Umbilical cord (tissue), 2 donors: ENCODE results near the gene MAGEA11. TPM values are rescaled to one million over a fixed set of nuclear protein-coding genes. Genes with fewer than 3 reads are reported as not detected.
"Not testable (repeated sequence)": the region's sequence is repeated elsewhere in the genome, so short reads cannot be mapped to it uniquely, and the experiment has no call there.

Source experiments
- DNase-seq: peaks from one replicate; pipeline ENCODE4 v3.0.0-alpha.2; 2015; ENCODE audit warnings: low spot score
- total RNA-seq: library from RNA; depleted of rRNA; stranded (reverse); fragments of >200 nt; gene quantifications from one replicate; pipeline ENCODE4 v1.2.3, GENCODE V29; 2014; ENCODE audit warnings: low replicate concordance; ENCODE audit not compliant: insufficient read depth

Gene MAGEA11
- total RNA-seq, 1 donor from 2014 or later: not detected

DNA sequence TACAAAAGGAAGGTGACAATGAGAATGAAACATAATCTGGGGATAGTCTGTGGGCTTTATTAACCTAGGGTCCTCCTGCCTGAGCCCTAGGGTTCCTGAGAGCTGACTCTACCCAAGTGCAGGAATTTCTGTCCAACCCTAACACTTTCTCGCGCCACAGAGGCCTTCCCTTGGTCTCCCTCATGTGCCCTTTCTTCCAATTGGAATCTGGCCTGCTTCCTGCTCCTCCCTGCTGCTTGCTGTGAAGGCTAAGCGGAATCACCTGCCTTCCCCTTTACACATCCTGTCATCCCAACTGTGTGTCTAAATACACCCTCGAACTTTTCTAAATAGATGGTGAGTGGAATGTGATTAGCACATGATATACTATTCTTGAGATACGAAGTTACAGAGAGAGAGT, 5.9 kb downstream of the MAGEA11 start:
- DNase-seq: no peak

DNA sequence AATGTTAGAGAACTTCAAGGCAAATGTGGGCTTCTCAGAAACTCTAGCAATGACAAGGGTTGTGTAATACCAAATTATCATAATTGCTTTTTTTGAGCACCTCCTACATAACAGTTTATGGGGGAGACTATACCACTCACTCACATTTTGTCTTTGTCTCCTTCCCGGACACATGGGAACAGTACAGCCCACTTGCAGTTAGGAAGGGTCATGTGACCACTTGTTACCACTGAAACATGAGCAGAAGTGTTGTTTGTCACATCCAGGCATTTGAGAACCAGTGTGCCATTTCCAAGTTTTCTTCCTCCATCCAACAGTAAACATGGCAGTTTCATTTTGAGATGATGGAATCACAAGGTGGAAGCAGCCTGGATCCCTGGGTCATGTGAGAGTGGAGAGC, 6.9 kb downstream of the MAGEA11 start:
- DNase-seq: no peak

DNA sequence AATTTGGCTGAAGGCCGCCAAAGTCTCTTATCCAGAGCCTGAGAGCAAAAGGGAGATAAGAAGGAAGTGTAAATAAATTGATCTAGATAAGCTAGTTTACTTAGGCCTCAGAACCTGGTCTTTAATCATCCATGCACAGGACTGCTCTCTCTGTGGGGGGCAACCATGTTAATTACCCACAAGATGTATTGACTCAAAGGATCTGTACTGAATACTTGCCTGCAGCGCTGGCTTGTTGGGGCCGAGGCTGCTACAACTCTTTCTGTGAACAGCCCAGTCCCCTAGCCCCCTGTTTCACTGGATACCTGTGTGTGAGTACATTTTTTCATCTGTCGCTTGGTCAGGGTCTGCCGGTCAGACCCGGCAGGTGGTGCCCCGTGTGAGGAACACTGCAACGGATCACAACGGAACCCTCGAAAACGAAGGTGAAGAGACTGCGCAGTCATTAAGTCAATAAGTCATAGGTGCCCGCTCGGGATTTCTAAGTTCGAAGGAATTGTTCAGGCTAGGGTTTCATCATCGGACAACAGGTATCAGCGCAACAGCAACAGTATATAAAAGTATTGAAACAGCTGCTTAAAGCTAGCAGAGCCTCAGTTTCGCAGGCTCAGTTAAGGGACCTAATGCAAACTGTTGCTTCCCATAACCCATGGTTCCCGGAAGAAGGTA, 8.3 kb downstream of the MAGEA11 start:
- no peak for DNase-seq

DNA sequence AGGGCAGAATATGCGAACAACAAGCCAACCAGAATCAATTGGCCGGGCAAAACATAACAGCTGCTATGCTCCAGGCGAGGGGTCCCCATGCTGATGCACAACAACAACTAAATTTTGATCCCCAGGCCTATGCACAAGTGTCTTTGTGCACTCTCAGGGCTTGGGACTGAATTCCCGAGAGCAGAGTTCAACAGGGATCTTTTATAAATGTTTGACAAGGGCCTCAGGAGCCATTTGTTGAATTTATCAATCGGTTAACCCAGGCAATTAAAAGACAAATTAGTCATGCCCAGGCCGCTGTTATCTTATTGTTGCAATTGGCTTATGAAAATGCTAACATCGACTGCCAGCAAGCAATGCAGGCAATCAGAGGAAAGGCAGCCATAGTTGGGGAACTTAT, 9.4 kb downstream of the MAGEA11 start:
- not testable (repeated sequence) for DNase-seq

DNA sequence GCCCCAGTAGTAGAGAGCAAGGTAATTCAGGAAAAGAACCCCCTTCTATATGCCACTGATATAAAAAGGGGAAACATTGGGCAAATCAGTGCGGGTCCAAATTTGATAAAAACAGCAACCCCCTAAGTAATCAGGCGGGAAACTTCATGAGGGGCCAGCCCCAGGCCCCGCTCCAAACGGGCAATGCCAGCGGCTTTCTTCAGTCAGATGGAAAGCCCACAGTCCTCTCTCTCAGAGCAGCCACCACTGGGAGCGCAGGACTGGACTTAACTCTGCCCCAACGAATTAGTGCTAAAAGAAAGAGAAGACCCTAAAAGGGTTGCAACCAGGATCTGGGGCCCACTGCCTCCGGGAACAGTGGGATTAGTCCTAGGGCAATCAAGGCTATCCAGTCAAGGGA, 9.9 kb downstream of the MAGEA11 start:
- no peak for DNase-seq

DNA sequence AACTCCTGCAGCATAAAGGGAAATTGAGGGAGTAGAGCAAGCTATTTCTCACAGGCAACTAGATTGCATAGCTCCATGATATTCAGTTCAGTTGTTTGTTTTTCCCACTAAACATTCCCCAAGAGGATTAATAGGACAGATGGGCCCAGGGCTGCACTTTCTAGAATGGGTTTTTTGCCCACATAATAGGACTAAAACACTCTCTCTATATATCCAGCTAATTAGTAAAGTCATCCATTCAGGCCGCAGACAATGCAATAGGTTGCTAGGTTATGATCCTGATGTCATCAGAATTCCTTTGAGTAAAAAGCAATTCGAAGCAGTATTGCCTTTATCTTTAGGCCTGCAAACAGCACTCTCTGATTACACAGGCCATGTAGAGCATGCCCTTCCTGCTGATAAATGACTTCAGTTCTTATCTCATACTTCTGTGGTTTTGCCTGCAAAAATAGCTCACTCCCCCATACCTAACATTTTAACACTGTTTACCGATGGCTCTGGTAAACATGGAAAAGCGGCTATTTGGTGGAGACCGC, 11.8 kb downstream of the MAGEA11 start:
- DNase-seq: not testable (repeated sequence)

DNA sequence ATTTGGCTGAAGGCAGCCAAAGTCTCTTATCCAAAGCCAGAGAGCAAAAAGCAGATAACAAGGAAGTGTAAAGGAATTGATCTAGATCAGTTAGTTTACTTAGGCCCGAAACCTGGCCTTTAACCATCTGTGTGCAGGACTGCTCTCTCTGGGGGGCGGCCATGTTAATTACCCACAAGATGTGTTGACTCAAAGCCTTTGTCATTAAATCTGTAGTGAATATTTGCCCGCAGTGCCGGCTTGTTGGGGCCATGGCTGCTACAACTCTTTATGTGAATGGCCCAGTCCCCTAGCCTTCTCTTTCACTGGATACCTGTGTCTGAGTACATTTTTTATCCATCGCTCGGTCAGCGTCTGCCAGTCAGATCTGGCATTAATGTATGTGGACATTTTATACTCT, 15.4 kb downstream of the MAGEA11 start:
- not testable (repeated sequence) for DNase-seq

DNA sequence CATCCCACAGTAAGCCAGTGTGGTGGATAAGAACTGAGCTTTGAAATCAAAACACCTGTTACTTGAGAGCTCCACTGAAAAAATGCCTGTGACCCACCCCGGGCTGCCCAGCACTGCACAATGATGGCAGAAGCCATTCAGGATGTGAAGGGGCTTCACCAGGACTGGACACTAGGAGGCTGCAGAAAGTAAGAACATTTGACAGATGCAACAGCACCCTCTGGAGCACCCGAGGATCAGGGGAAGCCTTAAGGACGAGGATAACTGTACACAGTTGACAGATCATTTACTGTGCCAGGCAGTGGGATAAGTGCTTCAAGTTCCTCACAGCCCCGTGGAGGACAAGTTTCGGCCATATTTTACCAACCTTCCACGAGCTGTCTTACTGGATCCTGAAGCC, 30.4 kb downstream of the MAGEA11 start:
- DNase-seq: not testable (repeated sequence)

DNA sequence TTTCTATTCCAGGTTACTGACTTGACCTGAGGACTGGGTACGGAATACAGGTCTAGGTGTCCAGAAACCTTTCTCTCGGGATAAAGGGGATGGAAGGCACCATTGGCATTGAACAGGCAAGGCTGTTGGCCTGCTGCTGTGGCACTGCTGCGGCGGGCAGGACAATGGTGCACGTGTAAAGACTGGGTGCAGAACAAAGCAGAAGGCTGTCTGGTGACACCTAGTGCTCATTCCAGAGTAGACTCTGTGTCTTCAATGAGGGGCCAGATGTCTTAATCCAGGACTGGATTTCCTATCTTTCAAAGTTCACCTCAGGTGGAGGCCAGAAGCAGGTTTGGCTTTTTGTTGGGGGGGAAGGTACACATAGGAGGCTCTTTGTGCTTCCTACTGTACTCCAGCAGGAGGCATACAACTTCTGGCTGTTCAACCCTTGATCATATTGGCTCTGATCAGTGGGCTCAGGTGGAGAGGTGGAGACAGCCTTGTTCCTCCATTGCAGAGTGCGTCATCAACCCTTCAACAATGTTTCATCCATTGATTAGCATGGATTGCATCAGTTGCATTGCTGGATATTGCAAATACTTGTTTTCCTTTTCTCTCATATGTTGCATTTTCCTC, 34.6 kb downstream of the MAGEA11 start:
- not testable (repeated sequence) for DNase-seq

DNA sequence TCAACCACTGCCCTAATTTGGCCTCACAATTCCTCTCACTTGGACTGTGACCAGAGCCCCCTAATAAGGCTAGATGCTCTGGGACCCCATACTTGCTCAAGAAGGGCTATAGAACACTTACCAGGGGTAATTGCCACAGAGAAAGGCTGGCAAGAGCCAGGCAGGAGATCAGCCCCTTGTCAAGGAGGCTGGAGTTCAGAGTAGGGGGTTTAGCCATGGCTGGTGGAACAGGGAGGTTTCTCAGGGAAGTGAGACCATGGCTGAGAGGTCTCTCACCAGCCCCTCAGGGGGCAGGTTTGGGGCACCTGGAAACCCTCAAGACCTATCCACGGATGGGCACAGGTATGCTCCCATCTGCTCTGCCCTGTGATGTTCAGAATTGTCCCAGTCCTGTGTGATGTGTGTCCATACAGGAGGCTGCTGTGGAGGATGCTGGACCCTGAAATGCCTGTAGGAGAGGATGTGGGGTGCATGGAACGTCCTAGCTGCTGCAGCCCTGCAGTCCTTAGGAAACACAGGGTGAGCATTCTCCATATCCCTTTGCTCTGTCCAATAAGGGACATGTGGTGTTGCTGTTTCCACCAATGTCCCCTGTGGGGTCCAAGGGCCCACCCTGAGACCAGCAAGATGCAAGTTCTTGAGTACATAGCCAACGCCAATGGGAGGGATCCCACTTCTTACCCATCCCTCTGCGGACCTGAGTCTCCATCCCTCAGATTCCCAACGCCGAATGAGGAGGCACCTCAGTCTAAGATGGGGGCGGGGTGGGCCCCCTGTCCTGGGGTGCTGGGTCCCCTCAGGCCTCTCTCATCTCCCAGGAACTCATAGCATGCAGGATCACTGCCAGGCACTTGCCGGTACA, 45.6 kb downstream of the MAGEA11 start:
- DNase-seq: no peak

DNA sequence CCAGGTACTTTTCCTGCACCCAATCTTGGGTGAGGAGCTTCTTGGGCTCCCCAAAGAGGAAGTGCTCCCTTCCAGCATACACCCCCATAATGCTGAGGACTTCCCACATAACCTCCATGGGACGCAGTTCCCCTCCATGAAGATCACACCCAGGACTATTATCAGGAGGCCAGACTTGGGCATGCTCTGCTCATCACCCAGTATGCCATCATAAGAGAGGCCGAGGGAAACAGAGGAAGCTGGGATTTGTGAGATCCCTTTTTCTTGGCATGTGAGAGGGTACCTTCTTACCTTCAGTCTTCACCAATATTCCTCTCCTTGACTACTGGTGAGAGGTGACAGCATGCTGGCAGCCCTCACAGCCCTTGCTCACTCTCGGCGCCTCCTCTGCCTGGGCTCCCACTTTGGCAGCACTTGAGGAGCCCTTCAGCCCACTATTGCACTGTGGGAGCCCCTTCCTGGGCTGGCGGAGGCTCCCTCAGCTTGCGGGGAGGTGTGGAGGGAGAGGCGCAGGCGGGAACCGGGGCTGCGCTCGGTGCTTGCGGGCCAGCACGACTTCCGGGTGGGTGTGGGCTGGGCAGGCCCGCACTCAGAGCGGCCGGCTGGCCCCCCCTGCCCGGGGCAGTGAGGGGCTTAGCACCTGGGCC, 46.3 kb downstream of the MAGEA11 start:
- DNase-seq: no peak

DNA sequence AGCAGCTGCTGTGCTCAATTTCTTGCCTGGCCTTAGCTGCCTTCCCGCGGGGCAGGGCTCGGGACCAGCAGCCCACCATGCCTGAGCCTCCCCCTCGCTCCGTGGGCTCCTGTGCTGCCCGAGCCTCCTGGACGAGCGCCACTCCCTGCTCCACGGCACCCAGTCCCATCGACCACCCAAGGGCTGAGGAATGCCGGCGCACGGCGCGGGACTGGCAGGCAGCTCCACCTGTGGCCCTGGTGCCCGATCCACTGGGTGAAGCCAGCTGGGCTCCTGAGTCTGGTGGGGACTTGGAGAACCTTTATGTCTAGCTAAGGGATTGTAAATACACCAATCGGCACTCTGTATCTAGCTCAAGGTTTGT, 46.8 kb downstream of the MAGEA11 start:
- not testable (repeated sequence) for DNase-seq

DNA sequence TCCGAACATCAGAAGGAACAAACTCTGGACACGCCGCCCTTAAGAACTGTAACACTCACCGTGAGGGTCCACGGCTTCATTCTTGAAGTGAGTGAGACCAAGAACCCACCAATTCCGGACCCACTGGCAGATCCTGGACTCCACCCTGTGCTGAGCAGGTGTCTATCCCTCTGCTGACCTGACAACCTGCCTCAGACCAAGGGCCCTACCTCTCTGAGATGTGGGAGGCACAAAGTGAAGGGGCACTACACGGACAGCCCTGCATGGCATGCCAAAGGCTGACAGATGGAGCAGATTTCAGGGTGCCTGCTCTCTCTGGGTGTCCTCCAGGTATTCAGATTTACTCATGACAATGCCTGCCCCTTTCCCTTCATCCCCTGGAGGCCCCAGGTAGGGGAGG, 48.0 kb downstream of the MAGEA11 start:
- DNase-seq: no peak

DNA sequence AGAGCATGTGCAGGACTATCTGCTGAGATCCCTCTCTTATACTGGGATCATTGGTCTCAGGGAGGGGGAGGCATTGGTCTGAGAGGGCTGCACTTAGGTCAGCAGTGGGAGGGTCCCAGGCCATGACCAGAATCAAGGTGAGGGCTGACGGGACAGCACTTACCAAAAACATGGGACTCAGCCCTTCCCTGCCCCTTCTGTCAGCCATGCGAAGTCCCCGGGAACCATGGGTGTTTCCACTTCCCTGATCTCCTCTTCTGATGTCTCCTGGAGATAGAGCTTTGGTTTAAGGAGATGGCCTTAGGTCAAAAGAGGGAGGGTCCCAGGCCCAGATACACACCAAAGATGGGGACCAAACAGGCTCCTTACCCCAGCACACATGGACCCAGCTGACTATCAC, 49.1 kb downstream of the MAGEA11 start:
- DNase-seq: no peak

DNA sequence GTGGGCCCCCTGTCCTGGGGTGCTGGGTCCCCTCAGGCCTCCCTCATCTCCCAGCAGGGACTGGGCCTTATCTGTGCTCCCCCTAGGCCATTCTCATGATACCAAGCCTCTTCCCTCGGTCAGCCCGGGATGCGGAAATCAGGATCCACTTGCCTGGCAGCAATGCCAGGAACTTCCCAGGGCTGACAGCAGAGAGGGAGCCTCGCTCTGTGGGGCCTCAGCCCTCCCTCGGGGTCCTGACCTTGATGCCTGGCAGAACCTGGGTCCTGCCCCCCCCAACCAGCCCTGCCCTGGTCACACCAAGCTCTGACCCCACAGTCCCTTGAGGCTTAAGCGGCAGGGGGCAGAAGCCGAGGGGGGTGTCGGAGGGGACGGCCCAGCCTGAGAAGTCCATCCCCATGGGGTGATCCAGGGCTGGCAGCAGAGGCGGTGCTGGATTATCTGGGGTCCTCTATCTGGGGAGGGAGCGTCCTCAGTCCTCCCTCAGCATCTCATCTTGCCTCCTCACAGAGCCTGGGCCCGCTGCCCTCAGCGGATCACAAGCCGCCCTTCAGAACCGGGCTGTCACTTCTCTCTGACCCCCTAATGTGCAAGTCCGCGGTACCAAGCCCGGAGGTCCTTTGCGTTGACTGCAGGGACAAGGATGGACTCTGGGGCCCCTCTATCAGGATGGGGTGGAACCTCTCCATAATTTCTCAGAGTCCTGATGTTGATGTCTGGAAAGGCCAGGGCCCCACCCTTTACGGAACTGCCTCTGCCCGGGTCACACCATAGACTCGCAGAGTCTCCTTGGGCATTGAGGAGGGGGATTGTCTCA, 50.2 kb downstream of the MAGEA11 start:
- not testable (repeated sequence) for DNase-seq

DNA sequence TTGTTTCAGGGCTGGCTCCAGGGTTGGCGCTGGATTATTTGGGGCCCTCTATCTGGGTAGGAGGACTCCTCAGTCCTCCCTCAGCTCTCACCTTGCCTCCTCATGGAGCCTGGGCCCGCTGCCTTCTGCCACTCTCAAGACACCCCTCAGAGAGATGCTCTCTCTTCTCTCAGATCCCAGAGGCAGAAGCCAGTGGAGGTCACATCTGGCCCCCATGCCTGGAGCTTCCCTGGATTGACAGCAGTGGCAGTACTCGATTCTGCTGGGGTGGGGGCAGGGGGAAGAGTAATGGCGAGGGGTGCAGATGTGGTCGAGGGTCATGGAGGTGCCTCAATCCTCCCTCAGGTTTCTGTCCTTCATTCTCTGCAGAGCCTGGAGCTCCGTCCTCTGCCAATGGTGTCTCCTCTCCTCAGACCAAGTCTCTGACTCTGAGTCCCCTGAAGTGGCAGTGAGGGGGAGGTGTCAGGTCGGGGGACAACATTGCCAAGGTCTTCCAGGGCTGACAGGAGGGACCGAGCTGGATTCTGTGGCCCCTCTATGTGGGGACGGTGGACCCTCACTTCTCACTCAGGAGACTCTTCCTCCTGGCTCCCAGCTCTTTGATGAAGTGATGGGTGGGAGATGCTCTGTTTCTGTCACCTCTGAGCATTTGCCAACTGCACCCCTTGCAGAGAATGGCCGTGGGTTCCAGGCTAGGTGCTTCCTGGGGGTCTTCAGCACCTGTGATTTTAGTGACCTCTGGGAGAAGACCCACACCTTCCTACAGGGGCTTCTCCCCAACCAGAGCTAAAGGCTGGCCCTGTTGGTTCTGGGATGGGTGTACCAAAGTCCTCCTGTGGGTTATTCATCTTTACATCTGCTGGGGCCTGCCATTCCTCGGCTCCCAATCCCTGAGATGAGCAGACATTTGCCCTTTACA, 51.1 kb downstream of the MAGEA11 start:
- DNase-seq: no peak
